Left cardiac atrium (tissue), 4 donors: ENCODE results near the gene CT45A3. TPM values are rescaled to one million over a fixed set of nuclear protein-coding genes. Genes with fewer than 3 reads are reported as not detected.
"Not testable (repeated sequence)": the region's sequence is repeated elsewhere in the genome, so short reads cannot be mapped to it uniquely, and the experiment has no call there.

Experiments used
- ATAC-seq, 2 donors: fragments of 200-7000 bp; cut with Tn5 transposase; one replicate each; pipeline ENCODE4 v1.9.1; 2020; ENCODE audit warnings: mild to moderate bottlenecking in 2 of 2, moderate library complexity in 2 of 2
- DNase-seq: peaks from one replicate; pipeline ENCODE4 v3.0.0-alpha.2; 2020
- intact Hi-C, 2 donors: fragments of 100-400 bp; cut with DNase I; formaldehyde crosslinking; loops; one replicate each; pipeline versions ENCODE4 v1.14.1 to v1.15.1; 2022 to 2023
- long read RNA-seq: library from polyadenylated mRNA; unstranded; transcript quantifications from one replicate; pipeline ENCODE4 v2.0.0, GENCODE V29; 2021
- total RNA-seq, 2 donors: library from RNA; stranded (reverse); fragmentation: NEBNext Ultra II Directional; extraction: Animal tissue kit (Norgen Biotek cat#: 25700); gene quantifications; one replicate each; pipeline ENCODE4 v1.2.1, GENCODE V29; 2021
- donor health status: DM: no; HTN: yes; CAD: no.
- donor health status: DM: no; HTN: yes; CAD: no; lungs with severe emphysema.
- donor health status: DM: yes; HTN: yes; CAD: no.
- donor health status: Dilated cardiomyopathy.

Gene CT45A3, protein sequence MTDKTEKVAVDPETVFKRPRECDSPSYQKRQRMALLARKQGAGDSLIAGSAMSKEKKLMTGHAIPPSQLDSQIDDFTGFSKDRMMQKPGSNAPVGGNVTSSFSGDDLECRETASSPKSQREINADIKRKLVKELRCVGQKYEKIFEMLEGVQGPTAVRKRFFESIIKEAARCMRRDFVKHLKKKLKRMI
- not detected for total RNA-seq
- long read RNA-seq = 0 reads

DNA sequence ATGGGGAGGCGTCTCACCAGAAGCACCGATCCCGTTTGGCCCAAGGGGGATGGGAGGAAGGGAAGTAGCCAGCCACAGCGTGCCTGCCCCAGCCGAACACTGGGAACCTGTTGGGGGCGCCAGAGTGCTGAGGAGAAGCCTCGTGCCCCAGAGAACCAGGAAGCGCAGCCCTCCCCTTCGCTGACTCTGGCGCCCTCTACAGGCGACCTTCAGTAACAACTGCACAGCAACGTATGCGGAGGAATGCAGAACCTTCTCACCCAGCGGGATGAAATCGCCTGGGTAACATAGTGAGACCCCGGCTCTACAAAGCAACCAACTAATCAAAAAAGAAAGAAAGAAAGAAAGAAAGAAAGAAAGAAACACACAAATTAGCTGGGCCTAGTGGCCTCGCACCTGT, at the start of gene CT45A3:
Gene CT45A3, minus strand, starts transcription at position 101 of the 400 bp plus-strand sequence. CDS start 3,747 bp downstream, outside the sequence.
- ATAC-seq, DNase-seq, intact Hi-C loops: not testable (repeated sequence)

DNA sequence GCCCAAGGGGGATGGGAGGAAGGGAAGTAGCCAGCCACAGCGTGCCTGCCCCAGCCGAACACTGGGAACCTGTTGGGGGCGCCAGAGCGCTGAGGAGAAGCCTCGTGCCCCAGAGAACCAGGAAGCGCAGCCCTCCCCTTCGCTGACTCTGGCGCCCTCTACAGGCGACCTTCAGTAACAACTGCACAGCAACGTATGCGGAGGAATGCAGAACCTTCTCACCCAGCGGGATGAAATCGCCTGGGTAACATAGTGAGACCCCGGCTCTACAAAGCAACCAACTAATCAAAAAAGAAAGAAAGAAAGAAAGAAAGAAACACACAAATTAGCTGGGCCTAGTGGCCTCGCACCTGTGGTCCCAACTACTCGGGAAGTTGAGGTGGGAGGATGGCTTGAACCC, 34.7 kb upstream of the CT45A3 start, which contains the start of gene CT45A6:
Gene CT45A6, minus strand, starts transcription at position 101 of the 400 bp plus-strand sequence. CDS start 3,794 bp downstream, outside the sequence.
- ATAC-seq, DNase-seq, intact Hi-C loops: not testable (repeated sequence)

DNA sequence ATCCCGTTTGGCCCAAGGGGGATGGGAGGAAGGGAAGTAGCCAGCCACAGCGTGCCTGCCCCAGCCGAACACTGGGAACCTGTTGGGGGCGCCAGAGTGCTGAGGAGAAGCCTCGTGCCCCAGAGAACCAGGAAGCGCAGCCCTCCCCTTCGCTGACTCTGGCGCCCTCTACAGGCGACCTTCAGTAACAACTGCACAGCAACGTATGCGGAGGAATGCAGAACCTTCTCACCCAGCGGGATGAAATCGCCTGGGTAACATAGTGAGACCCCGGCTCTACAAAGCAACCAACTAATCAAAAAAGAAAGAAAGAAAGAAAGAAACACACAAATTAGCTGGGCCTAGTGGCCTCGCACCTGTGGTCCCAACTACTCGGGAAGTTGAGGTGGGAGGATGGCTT, 17.4 kb upstream of the CT45A3 start, which contains the start of gene CT45A5:
Gene CT45A5, minus strand, starts transcription at position 101 of the 400 bp plus-strand sequence. CDS start 3,774 bp downstream, outside the sequence.
- intact Hi-C loops, DNase-seq, ATAC-seq: not testable (repeated sequence)

DNA sequence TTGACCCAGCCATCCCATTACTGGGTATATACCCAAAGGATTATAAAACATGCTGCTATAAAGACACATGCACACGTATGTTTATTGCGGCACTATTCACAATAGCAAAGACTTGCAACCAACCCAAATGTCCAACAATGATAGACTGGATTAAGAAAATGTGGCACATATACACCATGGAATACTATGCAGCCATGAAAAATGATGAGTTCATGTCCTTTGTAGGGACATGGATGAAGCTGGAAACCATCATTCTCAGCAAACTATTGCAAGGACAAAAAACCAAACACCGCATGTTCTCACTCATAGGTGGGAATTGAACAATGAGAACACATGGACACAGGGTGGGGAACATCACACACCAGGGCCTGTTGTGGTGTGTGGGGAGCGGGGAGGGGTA, 23.3 kb downstream of the CT45A3 start:
- DNase-seq, intact Hi-C loops, ATAC-seq: not testable (repeated sequence)

DNA sequence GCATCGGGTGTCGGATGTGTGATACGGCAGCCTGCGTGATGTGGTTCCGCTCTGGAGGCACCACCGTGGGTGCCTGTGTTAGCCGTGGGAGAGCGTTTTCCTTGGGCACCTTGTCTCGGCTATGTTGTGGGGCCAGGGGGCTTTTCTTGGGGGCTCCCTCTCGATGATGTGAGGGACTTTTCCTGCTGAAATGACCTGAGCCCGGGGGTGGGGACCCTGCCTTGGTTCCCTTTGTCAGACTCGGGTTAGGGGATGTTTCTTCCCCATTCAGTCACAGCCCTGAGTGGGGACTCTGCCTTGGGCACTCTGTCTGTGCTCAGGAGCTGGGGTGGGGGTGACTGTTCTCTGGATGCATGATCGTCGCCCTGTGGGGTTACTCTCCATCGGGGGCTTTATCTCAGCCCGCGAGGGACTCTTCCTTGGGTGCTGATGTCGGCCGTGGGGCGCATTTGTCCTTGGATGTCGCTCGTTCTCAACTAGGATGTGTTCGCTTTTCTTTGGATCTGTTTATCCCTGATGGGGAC, 26.7 kb downstream of the CT45A3 start:
- DNase-seq = no peak
- ATAC-seq = no peak
- intact Hi-C loops = no loop called here

DNA sequence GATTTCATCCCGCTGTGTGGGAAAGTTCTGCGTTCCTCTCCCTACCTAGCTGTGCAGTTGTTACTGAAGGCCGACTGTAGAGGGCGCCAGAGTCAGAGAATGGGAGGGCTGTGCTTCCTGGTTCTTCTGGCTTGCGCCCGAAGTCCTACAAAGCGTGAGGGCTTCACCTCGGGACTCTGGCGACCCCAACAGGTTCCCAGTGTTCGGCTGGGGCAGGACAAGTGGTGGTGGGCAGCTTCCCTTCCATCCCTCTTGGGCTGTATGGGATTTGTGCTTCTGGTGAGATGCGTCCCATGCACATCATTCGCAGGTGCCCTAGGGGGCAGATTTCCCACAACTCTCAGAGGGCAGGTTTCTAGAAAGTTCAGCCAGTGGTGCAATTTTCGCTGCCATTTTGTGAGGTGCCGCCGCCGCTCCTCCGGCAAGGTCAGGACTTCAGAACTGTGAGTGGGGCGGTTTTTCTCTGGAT, 27.3 kb downstream of the CT45A3 start:
- DNase-seq = no peak
- intact Hi-C loops = no loop called here
- no peak for ATAC-seq

DNA sequence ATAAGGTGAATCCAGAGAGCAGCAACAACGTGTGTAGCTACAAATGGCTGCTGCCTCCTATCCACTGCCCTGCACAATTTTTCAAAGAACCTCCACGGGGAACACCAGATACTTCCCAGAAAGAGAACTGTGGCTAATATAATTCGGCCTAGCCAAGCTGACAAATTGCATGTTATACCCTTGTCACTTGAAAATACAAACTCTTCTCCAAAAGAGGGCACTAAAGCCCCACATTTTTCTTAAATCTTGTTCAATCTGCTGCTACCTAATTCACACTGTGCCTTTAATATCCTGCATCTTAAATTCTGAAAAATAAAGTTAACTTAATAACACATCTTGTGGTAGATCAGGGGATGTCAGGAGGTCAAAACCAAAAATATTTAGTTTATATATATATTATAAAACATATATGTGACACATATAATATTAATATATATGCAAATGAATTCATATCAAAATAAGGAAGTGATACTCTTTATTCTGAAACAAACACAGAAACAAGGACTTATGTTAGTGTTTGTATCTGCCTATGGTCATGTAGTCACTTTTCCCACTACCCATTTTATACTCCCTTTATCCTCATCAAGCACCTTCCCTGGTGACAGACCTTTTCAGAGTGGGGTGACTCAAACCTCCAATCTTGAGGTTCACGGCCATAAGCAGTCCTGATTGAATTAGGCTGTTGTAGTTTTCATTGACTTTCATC, 30.5 kb downstream of the CT45A3 start:
- no peak for DNase-seq

DNA sequence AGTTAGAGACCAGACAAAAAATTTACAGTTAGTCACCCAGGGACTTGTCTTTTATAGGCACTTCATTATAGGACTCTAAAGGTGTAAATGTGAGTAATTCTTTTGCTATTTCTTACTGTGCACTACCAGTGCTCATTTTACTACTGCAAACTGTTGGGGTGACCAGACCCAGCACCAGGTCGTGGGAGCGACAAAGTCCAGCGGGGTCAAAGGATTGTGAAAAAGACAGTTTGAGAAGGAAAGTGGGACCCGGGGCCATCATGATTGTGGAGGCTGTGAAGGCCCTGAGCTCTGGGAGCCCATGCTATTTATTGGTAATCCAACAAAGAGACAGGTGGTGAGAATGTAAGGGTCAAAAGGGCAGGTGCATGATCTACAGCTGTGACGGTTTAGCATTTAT, 33.3 kb downstream of the CT45A3 start:
- DNase-seq, intact Hi-C loops: not testable (repeated sequence)

More for the DNA sequence above, 30.5 kb downstream of the CT45A3 start:
- ATAC-seq = no peak
- intact Hi-C loops = no loop called here

DNA sequence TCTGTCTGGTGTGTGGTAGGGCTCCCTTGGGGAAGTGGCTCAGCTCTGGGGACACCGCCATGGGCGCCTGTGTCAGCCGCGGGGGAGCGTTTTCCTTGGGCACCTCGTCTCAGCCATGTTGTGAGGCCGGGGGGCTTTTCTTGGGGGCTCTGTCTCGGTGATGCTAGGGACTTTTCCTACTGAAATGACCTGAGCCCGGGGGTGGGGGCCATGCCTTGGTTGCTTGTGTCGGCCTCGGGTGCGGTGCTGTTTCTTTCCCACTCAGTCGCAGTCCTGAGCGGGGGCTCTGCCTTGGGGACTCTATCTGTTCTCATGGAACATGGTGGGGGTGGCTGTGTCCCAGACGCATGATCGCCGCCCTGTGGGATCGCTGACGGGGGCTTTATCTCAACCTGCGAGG, 54.2 kb downstream of the CT45A3 start:
- DNase-seq (no peak), ATAC-seq (no peak)
- intact Hi-C loops = no loop called here

More for the DNA sequence above, 33.3 kb downstream of the CT45A3 start:
- ATAC-seq = not testable (repeated sequence)

DNA sequence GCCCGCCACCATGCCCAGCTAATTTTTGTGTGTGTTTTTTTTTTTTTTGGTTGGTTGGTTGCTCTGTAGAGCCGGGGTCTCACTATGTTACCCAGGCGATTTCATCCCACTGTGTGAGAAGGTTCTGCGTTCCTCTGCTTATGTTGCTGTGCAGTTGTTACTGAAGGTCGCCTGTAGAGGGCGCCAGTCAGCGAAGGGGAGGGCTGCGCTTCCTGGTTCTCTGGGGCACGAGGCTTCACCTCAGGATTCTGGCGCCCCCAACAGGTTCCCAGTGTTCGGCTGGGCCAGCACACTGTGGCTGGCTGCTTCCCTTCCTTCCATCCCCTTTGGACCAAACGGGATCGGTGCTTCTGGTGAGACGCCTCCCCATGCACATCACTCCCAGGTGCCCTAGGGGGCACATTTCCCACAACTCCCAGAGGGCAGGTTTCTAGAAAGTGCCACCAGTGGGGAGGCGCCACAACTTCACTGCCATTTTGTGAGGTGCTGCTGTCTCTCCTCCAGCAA, 54.8 kb downstream of the CT45A3 start, which contains the start of gene CT45A1:
Gene CT45A1, plus strand, starts transcription at position 457 of the 507 bp plus-strand sequence. CDS start 5,302 bp downstream, outside the sequence.
- intact Hi-C loops, DNase-seq, ATAC-seq: not testable (repeated sequence)

Other genes starting within 250 kb of the CT45A3 start
- 10 to 100 TPM in 1 of 2 donors, 1 to 10 TPM in 1; 9.4 to 11.0 TPM for gene INTS6L, start 247.5 kb downstream of the CT45A3 start, total RNA-seq
- gene CT45A1, start 54.6 kb downstream of the CT45A3 start, total RNA-seq = not detected
- gene CT45A5, start 17.3 kb upstream of the CT45A3 start, total RNA-seq = not detected
- not detected for gene CT45A6, start 34.6 kb upstream of the CT45A3 start, total RNA-seq
- gene CT45A2, start 51.8 kb upstream of the CT45A3 start, total RNA-seq = not detected
- gene CT45A7, start 69.1 kb upstream of the CT45A3 start, total RNA-seq = not detected
- not detected for gene CT45A8, start 86.3 kb upstream of the CT45A3 start, total RNA-seq
- not detected for gene CT45A9, start 103.6 kb upstream of the CT45A3 start, total RNA-seq
- gene CT45A10, start 125.3 kb upstream of the CT45A3 start, total RNA-seq = not detected
- not detected for gene SAGE1, start 125.5 kb upstream of the CT45A3 start, total RNA-seq
- gene MMGT1, start 205.8 kb upstream of the CT45A3 start, total RNA-seq = 10 to 100 TPM; 22.7 to 27.2 TPM
- 10 to 100 TPM; 14.6 to 15.7 TPM for gene SLC9A6, start 217.2 kb upstream of the CT45A3 start, total RNA-seq